ENCODE measurements around the gene MAP1LC3B. TPM values are rescaled to one million over a fixed set of nuclear protein-coding genes. Genes with fewer than 3 reads are reported as not detected.

Gene MAP1LC3B
- polyA plus RNA-seq, 2 of the 4 experiments (the other 2 are of a cell fraction): 52.3 to 94.1 TPM

DNA sequence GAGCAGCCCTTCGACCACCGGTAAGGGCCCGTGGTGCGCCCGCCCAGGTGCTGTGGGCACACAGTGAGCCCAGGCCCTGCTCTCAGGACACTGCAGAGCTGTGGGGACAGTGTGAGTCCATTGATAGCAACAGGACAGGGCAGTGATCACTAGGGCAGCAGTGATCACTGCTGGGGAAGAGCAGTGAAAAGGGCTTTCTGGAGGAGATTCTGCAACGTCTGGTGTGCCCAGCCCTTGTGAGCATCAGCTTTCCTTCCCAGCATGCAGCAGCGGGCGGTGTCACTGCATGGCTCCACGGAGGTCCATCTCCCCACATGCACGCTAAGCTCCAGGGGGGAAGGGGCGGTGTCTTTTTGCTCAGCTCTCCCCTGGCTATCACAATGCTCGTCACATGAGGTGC is 32.1 kb downstream of the MAP1LC3B start:
- WGBS (ENCODE audit: missing lambda C conversion rate): 88% methylated on average over 8 of the region's 12 CpGs
- TF ChIP-seq USF2 (IDR thresholded peaks at IDR 0.05): no peak
- TF ChIP-seq FOSB (CRISPR knock-in tag; IDR thresholded peaks at IDR 0.05): no peak
- TF ChIP-seq NR3C1 (IDR thresholded peaks at IDR 0.05): no peak
- no peak for TF ChIP-seq RCOR1 (IDR thresholded peaks at IDR 0.05; ENCODE audit: low read depth, low read length)
- TF ChIP-seq RNF2 (IDR thresholded peaks at IDR 0.05; ENCODE audit: borderline replicate concordance, low read depth): no peak
- TF ChIP-seq FOSL2 (IDR thresholded peaks at IDR 0.05): no peak
- no peak for TF ChIP-seq FOSL2 (CRISPR knock-in tag; IDR thresholded peaks at IDR 0.05)
- TF ChIP-seq ZNF302 (CRISPR knock-in tag; IDR thresholded peaks at IDR 0.05): no peak
- no peak for TF ChIP-seq RARB (CRISPR knock-in tag; IDR thresholded peaks at IDR 0.05)
- no peak for TF ChIP-seq SREBF2 (IDR thresholded peaks at IDR 0.05)
- TF ChIP-seq HDAC2 (IDR thresholded peaks at IDR 0.05): no peak
- TF ChIP-seq GATA3 (IDR thresholded peaks at IDR 0.05; ENCODE audit: borderline replicate concordance): no peak
- TF ChIP-seq, protein P1, sequence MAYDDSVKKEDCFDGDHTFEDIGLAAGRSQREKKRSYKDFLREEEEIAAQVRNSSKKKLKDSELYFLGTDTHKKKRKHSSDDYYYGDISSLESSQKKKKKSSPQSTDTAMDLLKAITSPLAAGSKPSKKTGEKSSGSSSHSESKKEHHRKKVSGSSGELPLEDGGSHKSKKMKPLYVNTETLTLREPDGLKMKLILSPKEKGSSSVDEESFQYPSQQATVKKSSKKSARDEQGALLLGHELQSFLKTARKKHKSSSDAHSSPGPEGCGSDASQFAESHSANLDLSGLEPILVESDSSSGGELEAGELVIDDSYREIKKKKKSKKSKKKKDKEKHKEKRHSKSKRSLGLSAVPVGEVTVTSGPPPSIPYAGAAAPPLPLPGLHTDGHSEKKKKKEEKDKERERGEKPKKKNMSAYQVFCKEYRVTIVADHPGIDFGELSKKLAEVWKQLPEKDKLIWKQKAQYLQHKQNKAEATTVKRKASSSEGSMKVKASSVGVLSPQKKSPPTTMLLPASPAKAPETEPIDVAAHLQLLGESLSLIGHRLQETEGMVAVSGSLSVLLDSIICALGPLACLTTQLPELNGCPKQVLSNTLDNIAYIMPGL (CRISPR knock-in tag; IDR thresholded peaks at IDR 0.05; ENCODE audit: borderline replicate concordance): no peak
- TF ChIP-seq FOXS1 (CRISPR knock-in tag; IDR thresholded peaks at IDR 0.05): no peak
- Histone ChIP-seq H3K27ac (no peak overlapping the region), H3K4me3 (no peak overlapping the region), H3K4me1 (no peaks in the 10 kb centered on the region), H3K9me3 (0 out of 3 replicates have a peak, but pooled peaks cover 4% of the 10 kb centered on the region), H3K4me2 (no peak overlapping the region)
- peak in 1 of 2 experiments; percentile 24; a peak in 1 of 6 replicates for ATAC-seq
- CTCF ChIA-PET: interaction anchor here (0.6 to 11.2 kb wide), 5 partner anchors 37 to 212 kb away, joined by 3 to 153 read pairs (median 4); no protein-coding TSS in a partner anchor
- DNase-seq (ENCODE audit: low read depth in 1 of 2, low spot score in 1 of 2): no peak
- FAIRE-seq: no peak
- POLR2A ChIA-PET: no interaction called here

DNA sequence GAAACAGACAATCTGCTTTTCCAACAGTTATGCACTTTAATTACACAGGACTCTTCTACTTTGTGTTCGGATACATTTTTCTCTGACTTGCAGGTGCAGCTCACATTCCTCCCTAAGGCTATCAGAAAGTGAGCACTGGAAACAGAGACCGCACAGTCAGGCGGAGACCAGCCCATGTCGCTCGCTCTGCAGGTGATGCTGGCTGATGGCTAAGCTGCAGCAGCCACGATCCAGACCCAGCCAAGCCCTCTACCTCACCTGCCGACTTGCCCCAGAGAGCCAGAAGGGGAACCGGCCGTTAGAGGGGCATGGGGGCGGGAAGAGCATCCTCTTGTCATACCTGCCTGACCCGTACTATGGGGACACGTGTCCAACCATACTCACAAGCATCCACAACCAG is 33.8 kb downstream of the MAP1LC3B start:
- no peak for FAIRE-seq
- Histone ChIP-seq H3K4me2 (no peak overlapping the region), H3K4me3 (no peak overlapping the region), H3K27ac (no peak overlapping the region), H3K9me3 (0 out of 3 replicates have a peak, but pooled peaks cover 4% of the 10 kb centered on the region), H3K4me1 (no peaks in the 10 kb centered on the region)
- DNase-seq (ENCODE audit: low read depth in 1 of 2, low spot score in 1 of 2): no peak
- WGBS (ENCODE audit: missing lambda C conversion rate): 90% methylated on average over 12 of the region's 12 CpGs
- TF ChIP-seq HOXA7 (CRISPR knock-in tag; IDR thresholded peaks at IDR 0.05): no peak
- no peak for ATAC-seq
- POLR2A ChIA-PET: no interaction called here
- CTCF ChIA-PET: interaction anchor here (0.9 to 2.7 kb wide), 4 partner anchors 10 to 210 kb away, joined by 3 to 28 read pairs (median 11); no protein-coding TSS in a partner anchor

DNA sequence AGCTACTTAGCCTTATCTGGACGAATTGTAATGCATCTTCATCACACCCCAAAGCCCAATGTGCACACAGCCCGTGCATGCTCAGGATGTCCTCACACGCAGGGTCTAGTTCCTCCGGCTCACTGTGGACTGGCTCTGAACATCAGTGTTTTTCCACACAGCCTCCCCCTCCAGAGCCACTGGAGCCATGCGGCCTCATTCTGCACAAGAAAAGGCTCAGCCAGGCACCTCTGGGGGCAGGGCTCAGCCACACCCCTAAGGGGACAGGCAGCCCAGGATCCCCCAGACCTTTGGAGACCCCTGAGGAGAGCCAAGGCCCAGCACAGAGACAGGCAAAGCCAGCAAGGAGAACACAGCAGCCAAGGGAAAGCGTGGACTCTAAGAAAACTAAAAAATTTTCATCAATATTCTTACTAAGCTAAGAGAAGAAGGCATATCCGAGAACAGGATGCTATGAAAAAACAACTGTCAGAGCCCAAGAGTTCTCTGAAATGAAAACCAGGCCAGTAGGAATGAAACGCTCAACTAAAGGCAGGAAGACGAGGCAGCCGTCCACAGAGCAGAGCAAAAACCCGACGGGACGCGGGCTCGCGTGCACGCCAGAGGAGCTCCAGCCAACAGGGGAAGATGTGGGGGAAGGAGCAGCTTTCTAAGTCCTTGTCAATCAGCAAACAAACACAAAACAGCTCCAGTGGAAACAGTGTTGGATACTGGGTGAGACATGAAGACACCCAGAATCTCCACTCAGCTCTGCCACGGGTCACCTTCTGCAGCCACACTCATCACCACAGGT is 34.5 kb downstream of the MAP1LC3B start:
- WGBS (ENCODE audit: missing lambda C conversion rate): 90% methylated on average over 18 of the region's 18 CpGs
- H3K4me2 ChIP-seq: no peak overlapping the region
- no peak overlapping the region for H3K4me3 ChIP-seq
- no peaks in the 10 kb centered on the region for H3K4me1 ChIP-seq
- no peak overlapping the region for H3K27ac ChIP-seq
- TF ChIP-seq NPAS2 (CRISPR knock-in tag; IDR thresholded peaks at IDR 0.05; ENCODE audit: borderline replicate concordance): no peak
- TF ChIP-seq NFE2L2 (conservative IDR thresholded peaks at IDR 0.05; ENCODE audit: low read length): no peak
- no peak for TF ChIP-seq SMC3 (IDR thresholded peaks at IDR 0.05)
- 0 out of 3 replicates have a peak, but pooled peaks cover 3% of the 10 kb centered on the region for H3K9me3 ChIP-seq
- DNase-seq (ENCODE audit: low read depth in 1 of 2, low spot score in 1 of 2) (no peak), FAIRE-seq (no peak), ATAC-seq (no peak)
- CTCF ChIA-PET: interaction anchor here (0.5 to 2.7 kb wide), 7 partner anchors 10 to 214 kb away, joined by 3 to 28 read pairs (median 3); no protein-coding TSS in a partner anchor
- POLR2A ChIA-PET: no interaction called here

All from A549 (cell line).